B cell (primary cell): ENCODE data around the gene CCL24. TPM values are rescaled to one million over a fixed set of nuclear protein-coding genes. Genes with fewer than 3 reads are reported as not detected.

Experiments used
- ATAC-seq: fragments of 200-7000 bp; cut with Tn5 transposase; one replicate; pipeline ENCODE4 v1.10.0; 2021; ENCODE audit warnings: low read depth, mild to moderate bottlenecking, moderate number of reproducible peaks, moderate library complexity
- CTCF ChIA-PET: fragments of 350-600 bp; sonication (Branson Sonifier 250); formaldehyde crosslinking; loops from one replicate; lab custom pipeline; 2021; ENCODE audit warnings: antibody characterized with exemption, inconsistent platforms; lab: Charles Lee
- POLR2A ChIA-PET: fragments of 350-600 bp; sonication (Branson Sonifier 250); formaldehyde crosslinking; loops from one replicate; lab custom pipeline; 2021; ENCODE audit warnings: antibody characterized with exemption; lab: Charles Lee
- DNase-seq: peaks from one replicate; pipeline ENCODE4 v3.0.0; 2013
- H2AFZ ChIP-seq: 2 replicates; pipeline ENCODE4 v1.6.1; 2012; ENCODE audit warnings: mild to moderate bottlenecking, low read depth, low read length; ENCODE audit not compliant: insufficient read depth, poor library complexity, severe bottlenecking
- H3K27ac ChIP-seq, 2 donors: 1 replicate in 1 of 2; 2 replicates in 1 of 2; pipeline ENCODE4 v1.5.1; 2012 to 2013; ENCODE audit warnings: low read length in 2 of 2, mild to moderate bottlenecking in 2 of 2, moderate library complexity in 1 of 2
- H3K27me3 ChIP-seq, 4 experiments: fragments of 200-600 bp in 1 of 4; sonication (generic) in 1 of 4; replicated peaks in 1 of 4; 1 replicate in 2 of 4; 2 replicates in 2 of 4; pipeline versions ENCODE4 v1.6.1 to v1.7.0; 2013 to 2016; ENCODE audit warnings: low read length in 3 of 4, mild to moderate bottlenecking in 2 of 4, mixed read lengths in 1 of 4, moderate library complexity in 1 of 4; ENCODE audit not compliant: insufficient read depth in 4 of 4, control insufficient read depth in 3 of 4; ENCODE audit errors: control extremely low read depth in 1 of 4
- H3K36me3 ChIP-seq, 2 experiments: replicated peaks in 1 of 2; 1 replicate in 1 of 2; 2 replicates in 1 of 2; pipeline versions ENCODE4 v1.6.1 to v1.7.1; 2013; ENCODE audit warnings: low read length in 1 of 2; ENCODE audit not compliant: insufficient read depth in 2 of 2, control insufficient read depth in 1 of 2; ENCODE audit errors: control extremely low read depth in 1 of 2, extremely low read depth in 1 of 2
- H3K4me1 ChIP-seq, 2 donors: fragments of 200-600 bp in 1 of 2; sonication (generic) in 1 of 2; 1 replicate in 1 of 2; 2 replicates in 1 of 2; pipeline versions ENCODE4 v1.5.1 to v1.6.1; 2013 to 2017; ENCODE audit warnings: low read length in 2 of 2; ENCODE audit not compliant: control insufficient read depth in 2 of 2, insufficient read depth in 2 of 2
- H3K4me2 ChIP-seq: replicated peaks from 2 replicates; pipeline ENCODE3; 2012; ENCODE audit warnings: mild to moderate bottlenecking, low read depth, low read length; ENCODE audit not compliant: poor library complexity, severe bottlenecking
- H3K4me3 ChIP-seq, 5 experiments: fragments of 200-600 bp in 1 of 5; sonication (generic) in 1 of 5; 1 replicate in 3 of 5; 2 replicates in 2 of 5; pipeline versions ENCODE4 v1.5.1 to v1.7.0; 2011 to 2016; ENCODE audit warnings: low read length in 4 of 5, mild to moderate bottlenecking in 4 of 5, low read depth in 2 of 5, control low read depth in 1 of 5, moderate library complexity in 1 of 5; ENCODE audit not compliant: insufficient read depth in 1 of 5; ENCODE audit errors: control extremely low read depth in 1 of 5, extremely low read depth in 1 of 5
- H3K79me2 ChIP-seq: fragments of 200-600 bp; sonication (generic); one replicate; pipeline ENCODE4 v1.6.0; 2016; ENCODE audit warnings: low read length; ENCODE audit not compliant: control insufficient read depth, insufficient read depth
- H3K9ac ChIP-seq: fragments of 200-600 bp; sonication (generic); 2 replicates; pipeline ENCODE4 v1.6.1; 2017; ENCODE audit warnings: mild to moderate bottlenecking, low read length, moderate library complexity
- H3K9me3 ChIP-seq, 3 donors: one replicate each; pipeline versions ENCODE4 v1.6.1 to v1.7.1; 2013; ENCODE audit warnings: low read length in 2 of 3; ENCODE audit not compliant: control insufficient read depth in 2 of 3, insufficient read depth in 1 of 3; ENCODE audit errors: control extremely low read depth in 1 of 3
- H4K20me1 ChIP-seq: 2 replicates; pipeline ENCODE4 v1.6.0; 2012; ENCODE audit warnings: mild to moderate bottlenecking, low read length; ENCODE audit not compliant: insufficient read depth, control insufficient read depth, poor library complexity, severe bottlenecking
- H3K27ac Mint-ChIP-seq: one replicate; pipeline ENCODE4 v1.8.0; 2021; ENCODE audit warnings: mixed read lengths
- H3K27me3 Mint-ChIP-seq: one replicate; pipeline ENCODE4 v1.8.0; 2021; ENCODE audit warnings: mixed read lengths
- H3K4me1 Mint-ChIP-seq: one replicate; pipeline ENCODE4 v1.8.0; 2021; ENCODE audit warnings: mixed read lengths
- H3K4me3 Mint-ChIP-seq: one replicate; pipeline ENCODE4 v1.8.0; 2021; ENCODE audit warnings: mixed read lengths
- H3K9me3 Mint-ChIP-seq: one replicate; pipeline ENCODE4 v1.8.0; 2022; ENCODE audit warnings: mixed read lengths; ENCODE audit not compliant: insufficient read depth
- CTCF ChIP-seq: fragments of 200-600 bp; IDR thresholded peaks from one replicate; pipeline ENCODE4 v1.8.0; 2022; ENCODE audit warnings: antibody characterized with exemption, mild to moderate bottlenecking
- EZH2 ChIP-seq: IDR thresholded peaks from 2 replicates; pipeline ENCODE4 v1.6.1; 2012; ENCODE audit warnings: borderline replicate concordance, low read depth, mild to moderate bottlenecking, moderate library complexity, low read length; ENCODE audit not compliant: insufficient read depth, poor library complexity, severe bottlenecking
- WGBS: methylation state at CpG from one replicate; pipeline ENCODE4 v1.1.5; 2013; ENCODE audit warnings: missing lambda C conversion rate; ENCODE audit not compliant: insufficient coverage; 5-methylcytosine and 5-hydroxymethylcytosine counted together
- intact Hi-C: fragments of 100-400 bp; cut with micrococcal nuclease; formaldehyde crosslinking; loops from one replicate; pipeline ENCODE4 v1.10.0; 2022
- polyA plus RNA-seq: library from polyadenylated mRNA; depleted of rRNA; stranded (reverse); fragments of >200 nt; gene quantifications from 2 replicates; pipeline ENCODE4 v1.2.3, GENCODE V29; 2012
- total RNA-seq, 2 donors: library from RNA; stranded (reverse); fragments of 120-200 nt in 1 of 2; gene quantifications; 1 replicate in 1 of 2; 2 replicates in 1 of 2; pipeline versions ENCODE4 v1.2.3 to v1.2.4, GENCODE V29; 2013 to 2022

CCL24 gene
- total and polyA plus RNA-seq, 2 donors (not counting 1 experiment from before 2014, with no cell fraction given) = not detected

- intact Hi-C loops = no loop called here
- ATAC-seq = no peak
- no peaks in the 10 kb centered on the region for H4K20me1 ChIP-seq
- H2AFZ ChIP-seq = no peak within 1 kb of the TSS
- DNase-seq = no peak
- no peaks in the 10 kb centered on the region for H3K79me2 ChIP-seq
- no peaks in the 10 kb centered on the region for H3K4me1 ChIP-seq
- TF ChIP-seq CTCF (no peak), EZH2 (no peak)
- CTCF ChIA-PET = no interaction called here
- Mint-ChIP-seq H3K27me3 (no peaks in the 10 kb centered on the region), H3K27ac (no peak within 1 kb of the TSS), H3K4me1 (peaks cover 5% of the 10 kb centered on the region), H3K9me3 (no peaks in the 10 kb centered on the region), H3K4me3 (no peak within 1 kb of the TSS)
- POLR2A ChIA-PET = no interaction called here
- no peak within 1 kb of the TSS for H3K4me3 ChIP-seq
- 82% methylated on average over 6 of the region's 9 CpGs for WGBS
- peaks cover 0 to 6% (median 0%) of the 10 kb centered on the region in 3 donors for H3K9me3 ChIP-seq
- no peak within 1 kb of the TSS for H3K9ac ChIP-seq
- no peaks in the 10 kb centered on the region for H3K27me3 ChIP-seq
- no peak within 1 kb of the TSS for H3K27ac ChIP-seq
- H3K36me3 ChIP-seq = no peaks in the 10 kb centered on the region
- no peak within 1 kb of the TSS for H3K4me2 ChIP-seq
Observed at GRCh38 chr7:75772081-75773077, 41.2 kb downstream of the CCL24 start, which contains the start of gene CCL26. CCL26 (minus strand) TSS chr7:75772211; CDS start chr7:75772176, 35 bp downstream.

DNA sequence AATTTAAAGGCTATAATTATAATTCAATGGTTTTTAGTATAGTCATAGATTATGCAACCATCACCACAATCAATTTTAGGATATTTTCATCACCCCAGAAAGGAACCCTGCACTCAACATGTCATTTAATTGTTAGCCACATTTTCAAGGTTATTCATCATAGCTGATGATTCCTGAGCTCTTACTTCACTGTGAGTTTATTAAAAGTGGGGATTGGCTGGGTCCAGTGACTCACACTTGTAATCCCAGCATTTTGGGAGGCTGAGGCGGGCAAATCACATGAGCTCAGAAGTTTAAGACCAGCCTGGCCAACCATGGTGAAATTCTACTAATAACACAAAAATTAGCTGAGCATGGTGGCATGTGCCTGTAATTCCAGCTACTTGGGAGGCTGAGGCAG lies 42.4 kb downstream of the CCL24 start:
- no peak overlapping the region for H3K4me2 ChIP-seq
- POLR2A ChIA-PET = no interaction called here
- Mint-ChIP-seq H3K27ac (no peak overlapping the region), H3K4me3 (no peak overlapping the region), H3K9me3 (no peaks in the 10 kb centered on the region), H3K4me1 (no peaks in the 10 kb centered on the region), H3K27me3 (no peaks in the 10 kb centered on the region)
- TF ChIP-seq CTCF = no peak
- no peak for TF ChIP-seq EZH2
- intact Hi-C loops = no loop called here
- H2AFZ ChIP-seq = no peak overlapping the region
- H3K36me3 ChIP-seq = no peaks in the 10 kb centered on the region
- no peak overlapping the region for H3K4me3 ChIP-seq
- DNase-seq (no peak), ATAC-seq (no peak)
- peaks cover 0 to 3% (median 0%) of the 10 kb centered on the region in 3 donors for H3K9me3 ChIP-seq
- no peaks in the 10 kb centered on the region for H4K20me1 ChIP-seq
- CTCF ChIA-PET = interaction anchor here (0.6 kb wide), 1 partner anchor 16 kb away, joined by 3 read pairs; no protein-coding TSS in a partner anchor
- H3K9ac ChIP-seq = no peak overlapping the region
- H3K27ac ChIP-seq = no peak overlapping the region
- H3K27me3 ChIP-seq = no peaks in the 10 kb centered on the region
- no peaks in the 10 kb centered on the region for H3K4me1 ChIP-seq
- no peaks in the 10 kb centered on the region for H3K79me2 ChIP-seq
- no CpG with 5 or more reads among the region's 1 CpG for WGBS
